HG03280 (cell line): ENCODE measurements around the gene MON1A.

ENCODE experiments used
- ATAC-seq: cut with Tn5 transposase; IDR thresholded peaks from one replicate; pipeline ENCODE4 v1.9.1; 2021; ENCODE audit warnings: mild to moderate bottlenecking, moderate library complexity; ENCODE audit not compliant: unreplicated experiment

Gene MON1A

GRCh38 chr3:49859576-49860305, 69.9 kb downstream of the MON1A start:
- no peak for ATAC-seq
